Breast epithelium (tissue), 4 donors: ENCODE results near the gene NUDT7. TPM values are rescaled to one million over a fixed set of nuclear protein-coding genes. Genes with fewer than 3 reads are reported as not detected.

Source experiments
- DNase-seq, 2 donors: peaks; one replicate each; pipeline ENCODE4 v3.0.0-alpha.2; 2019; ENCODE audit warnings: low spot score in 2 of 2
- H3K27ac ChIP-seq, 2 donors: fragments of 200-600 bp; sonication (generic) in 1 of 2; one replicate each; pipeline ENCODE4 v1.5.1; 2016 to 2019; ENCODE audit warnings: mild to moderate bottlenecking in 1 of 2
- H3K27me3 ChIP-seq, 2 donors: fragments of 200-600 bp; sonication (generic) in 1 of 2; one replicate each; pipeline versions ENCODE4 v1.5.1 to v1.6.0; 2017 to 2019; ENCODE audit warnings: control low read depth in 1 of 2, mild to moderate bottlenecking in 1 of 2
- H3K36me3 ChIP-seq: fragments of 200-600 bp; one replicate; pipeline ENCODE4 v1.5.1; 2019
- H3K4me1 ChIP-seq, 2 donors: fragments of 200-600 bp; sonication (generic); one replicate each; pipeline ENCODE4 v1.5.1; 2016 to 2019; ENCODE audit warnings: control low read depth in 1 of 2
- H3K4me3 ChIP-seq, 3 donors: fragments of 200-600 bp; sonication (generic); 1 replicate in 2 of 3; 2 replicates in 1 of 3; pipeline ENCODE4 v1.5.1; 2016 to 2019; ENCODE audit warnings: mild to moderate bottlenecking in 3 of 3, moderate library complexity in 2 of 3
- H3K9me3 ChIP-seq, 2 donors: fragments of 200-600 bp; sonication (generic) in 1 of 2; one replicate each; pipeline ENCODE4 v1.5.1; 2016 to 2019; ENCODE audit warnings: control low read depth in 1 of 2
- POLR2A ChIP-seq: fragments of 450-650 bp; IDR thresholded peaks from one replicate; pipeline ENCODE4 v1.6.1; 2016; ENCODE audit warnings: antibody characterized with exemption, mild to moderate bottlenecking, moderate library complexity
- POLR2AphosphoS5 ChIP-seq, 3 donors: sonication (generic); formaldehyde crosslinking; IDR thresholded peaks; one replicate each; pipeline ENCODE4 v1.6.1; 2017; ENCODE audit warnings: antibody characterized with exemption in 3 of 3
- intact Hi-C: fragments of 100-400 bp; cut with DNase I; formaldehyde crosslinking; loops from one replicate; pipeline ENCODE4 v1.15.1; 2023; ENCODE audit warnings: low total_unique reads
- total RNA-seq, 3 donors: library from RNA; depleted of rRNA; stranded (reverse); fragments of >200 nt; gene quantifications; one replicate each; pipeline ENCODE4 v1.1.0, GENCODE V29; 2016
- TF ChIP-seq, protein P1 (sequence below), 3 donors: fragments of 450-650 bp; IDR thresholded peaks; one replicate each; pipeline ENCODE4 v1.5.1; 2016 to 2017; ENCODE audit warnings: antibody characterized with exemption in 3 of 3, mild to moderate bottlenecking in 3 of 3, moderate library complexity in 3 of 3

NUDT7 gene
- 10 to 100 TPM in 2 of 3 donors, 1 to 10 TPM in 1; 4.9 to 12.3 (median 11.1) TPM for total RNA-seq

DNA sequence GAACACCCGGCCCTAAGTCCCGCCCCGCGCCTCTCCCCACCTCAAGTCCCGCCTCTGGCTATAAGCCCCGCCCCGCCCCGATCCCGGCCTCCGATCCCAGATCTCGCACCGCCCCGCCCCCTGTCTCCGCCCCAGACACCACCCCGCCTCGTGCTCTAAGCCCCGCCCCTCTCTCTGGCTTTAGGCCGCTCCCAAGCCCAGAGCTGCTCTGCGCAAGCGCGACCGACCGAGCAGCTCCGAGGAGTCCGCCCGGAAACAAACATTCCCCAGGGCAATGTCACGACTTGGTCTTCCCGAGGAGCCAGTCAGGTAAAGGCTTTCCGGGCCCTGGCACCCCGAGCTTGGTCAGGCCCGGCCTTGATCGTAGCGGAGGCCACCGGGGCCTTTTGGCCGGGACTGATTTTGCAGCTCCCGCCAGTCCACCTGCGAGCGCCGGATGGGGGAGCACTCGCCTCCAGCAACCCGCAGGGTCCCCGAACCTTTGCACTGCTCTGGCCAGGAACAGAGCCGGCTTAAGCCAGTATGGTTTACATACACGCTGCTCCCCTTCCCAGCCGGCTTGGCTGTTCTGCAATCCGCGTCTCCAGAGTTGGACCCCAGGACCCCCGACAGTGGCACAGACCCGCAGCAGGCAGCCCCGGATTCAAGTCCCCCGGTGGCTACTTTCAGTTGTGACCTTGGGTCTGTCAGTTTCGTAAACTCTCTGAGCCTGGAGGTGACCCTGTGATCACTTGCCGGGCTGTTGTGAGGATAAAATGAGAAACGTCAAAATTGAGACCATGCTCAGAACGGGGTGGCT lies at the start of gene NUDT7:
NUDT7 (plus strand) TSS at position 206 of the 799 bp plus-strand sequence; CDS start at position 275, 69 bp downstream.
- Histone ChIP-seq H3K4me3 (peak within 1 kb of the TSS; percentile 77 to 81 (median 78)), H3K27me3 (no peaks in the 10 kb centered on the region), H3K4me1 (no peaks in the 10 kb centered on the region), H3K36me3 (no peaks in the 10 kb centered on the region), H3K27ac (peak within 1 kb of the TSS; percentile 82 to 85), H3K9me3 (no peaks in the 10 kb centered on the region)
- intact Hi-C loops: no loop called here
- peak; percentile 96 to 99 for DNase-seq
- TF ChIP-seq POLR2AphosphoS5 (IDR thresholded peaks at IDR 0.05): peak in 1 of 3 donors; percentile 23
- TF ChIP-seq, protein P1, sequence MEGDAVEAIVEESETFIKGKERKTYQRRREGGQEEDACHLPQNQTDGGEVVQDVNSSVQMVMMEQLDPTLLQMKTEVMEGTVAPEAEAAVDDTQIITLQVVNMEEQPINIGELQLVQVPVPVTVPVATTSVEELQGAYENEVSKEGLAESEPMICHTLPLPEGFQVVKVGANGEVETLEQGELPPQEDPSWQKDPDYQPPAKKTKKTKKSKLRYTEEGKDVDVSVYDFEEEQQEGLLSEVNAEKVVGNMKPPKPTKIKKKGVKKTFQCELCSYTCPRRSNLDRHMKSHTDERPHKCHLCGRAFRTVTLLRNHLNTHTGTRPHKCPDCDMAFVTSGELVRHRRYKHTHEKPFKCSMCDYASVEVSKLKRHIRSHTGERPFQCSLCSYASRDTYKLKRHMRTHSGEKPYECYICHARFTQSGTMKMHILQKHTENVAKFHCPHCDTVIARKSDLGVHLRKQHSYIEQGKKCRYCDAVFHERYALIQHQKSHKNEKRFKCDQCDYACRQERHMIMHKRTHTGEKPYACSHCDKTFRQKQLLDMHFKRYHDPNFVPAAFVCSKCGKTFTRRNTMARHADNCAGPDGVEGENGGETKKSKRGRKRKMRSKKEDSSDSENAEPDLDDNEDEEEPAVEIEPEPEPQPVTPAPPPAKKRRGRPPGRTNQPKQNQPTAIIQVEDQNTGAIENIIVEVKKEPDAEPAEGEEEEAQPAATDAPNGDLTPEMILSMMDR (IDR thresholded peaks at IDR 0.05): no peak

DNA sequence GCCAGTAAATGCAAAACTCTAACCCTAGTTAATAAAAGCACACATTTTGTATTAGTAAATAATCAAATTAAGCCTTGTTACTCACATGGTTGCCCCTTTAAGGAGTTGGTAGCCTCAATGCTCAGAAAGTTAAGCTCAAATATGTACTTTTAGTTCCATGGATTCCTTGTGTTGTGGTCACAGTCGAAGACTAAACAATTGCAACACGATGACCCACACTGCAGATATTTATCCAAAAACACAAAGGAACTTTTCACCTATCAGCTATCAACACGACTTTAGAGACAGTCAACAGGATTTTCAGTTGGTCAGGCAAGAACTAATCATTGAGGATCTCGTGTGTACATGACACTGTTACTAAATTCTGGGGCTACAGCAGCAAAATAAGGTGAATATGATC lies 47.4 kb upstream of the NUDT7 start:
- no peaks in the 10 kb centered on the region for H3K9me3 ChIP-seq
- intact Hi-C loops: loop anchor here (10.0 kb wide), 1 partner anchor 300 kb away; no protein-coding TSS in a partner anchor
- H3K4me1 ChIP-seq: no peaks in the 10 kb centered on the region
- H3K36me3 ChIP-seq: no peaks in the 10 kb centered on the region
- TF ChIP-seq POLR2A: no peak
- no peak for TF ChIP-seq POLR2AphosphoS5 (IDR thresholded peaks at IDR 0.05)
- TF ChIP-seq, protein P1 (IDR thresholded peaks at IDR 0.05): no peak
- DNase-seq: no peak
- H3K27me3 ChIP-seq: no peaks in the 10 kb centered on the region
- no peak overlapping the region for H3K27ac ChIP-seq
- H3K4me3 ChIP-seq: no peak overlapping the region

GRCh38 chr16:77675464-77676324 lies 46.6 kb upstream of the NUDT7 start:
- H3K27ac ChIP-seq: no peak overlapping the region
- H3K9me3 ChIP-seq: no peaks in the 10 kb centered on the region
- peak in 1 of 2 donors; percentile 62 for DNase-seq
- intact Hi-C loops: loop anchor here (10.0 kb wide), 1 partner anchor 299 kb away; no protein-coding TSS in a partner anchor
- no peaks in the 10 kb centered on the region for H3K27me3 ChIP-seq
- H3K4me3 ChIP-seq: no peak overlapping the region
- H3K36me3 ChIP-seq: no peaks in the 10 kb centered on the region
- TF ChIP-seq POLR2AphosphoS5 (IDR thresholded peaks at IDR 0.05) (no peak), POLR2A (no peak)
- TF ChIP-seq, protein P1 (IDR thresholded peaks at IDR 0.05): peak; percentile 92 to 96 (median 92)
- H3K4me1 ChIP-seq: no peaks in the 10 kb centered on the region

GRCh38 chr16:77677129-77677528 lies 45.2 kb upstream of the NUDT7 start:
- Histone ChIP-seq H3K4me3 (no peak overlapping the region), H3K9me3 (no peaks in the 10 kb centered on the region), H3K27ac (no peak overlapping the region), H3K4me1 (no peaks in the 10 kb centered on the region), H3K36me3 (no peaks in the 10 kb centered on the region), H3K27me3 (no peaks in the 10 kb centered on the region)
- DNase-seq: no peak
- intact Hi-C loops: loop anchor here (10.0 kb wide), 1 partner anchor 298 kb away; no protein-coding TSS in a partner anchor
- TF ChIP-seq, protein P1 (IDR thresholded peaks at IDR 0.05): no peak
- TF ChIP-seq POLR2AphosphoS5 (IDR thresholded peaks at IDR 0.05) (no peak), POLR2A (no peak)
